Neuron (in vitro differentiated cells): Measurements from ENCODE around the gene ZNF556.
A peak's percentile ranks its signal among the peaks of the same experiment; 100 is the strongest.

Source experiments
- H2AFZ ChIP-seq: one replicate; pipeline ENCODE4 v1.6.1; 2013; ENCODE audit warnings: low read depth, mild to moderate bottlenecking, inconsistent platforms, low read length, moderate library complexity
- H3K27me3 ChIP-seq: one replicate; pipeline ENCODE4 v1.6.1; 2013; ENCODE audit warnings: low read length; ENCODE audit not compliant: insufficient read depth
- H3K36me3 ChIP-seq: one replicate; pipeline ENCODE4 v1.6.1; 2013; ENCODE audit warnings: low read length; ENCODE audit not compliant: insufficient read depth
- H3K4me1 ChIP-seq: one replicate; pipeline ENCODE4 v1.6.1; 2013; ENCODE audit warnings: low read length; ENCODE audit not compliant: insufficient read depth
- H3K4me3 ChIP-seq: 2 replicates; pipeline ENCODE4 v1.5.1; 2013; ENCODE audit warnings: mild to moderate bottlenecking, low read length, moderate library complexity
- H3K9me3 ChIP-seq: one replicate; pipeline ENCODE4 v1.6.1; 2013; ENCODE audit warnings: low read length

ZNF556 gene

GRCh38 chr19:2867025-2867991 is at the start of gene ZNF556:
Gene ZNF556 (plus strand): TSS chr19:2867335. CDS start chr19:2867422, 87 bp downstream.
- H2AFZ ChIP-seq = no peak within 1 kb of the TSS
- H3K4me1 ChIP-seq = no peaks in the 10 kb centered on the region
- H3K9me3 ChIP-seq = no peaks in the 10 kb centered on the region
- no peak within 1 kb of the TSS for H3K4me3 ChIP-seq
- no peaks in the 10 kb centered on the region for H3K36me3 ChIP-seq
- no peaks in the 10 kb centered on the region for H3K27me3 ChIP-seq

GRCh38 chr19:2819540-2820111 is 47.5 kb upstream of the ZNF556 start, which contains the start of gene ZNF554:
Gene ZNF554 (plus strand): TSS chr19:2819868. CDS start chr19:2820072, 204 bp downstream.
- Histone ChIP-seq H2AFZ (peak within 1 kb of the TSS; percentile 76), H3K27me3 (no peaks in the 10 kb centered on the region), H3K9me3 (peaks cover 23% of the 10 kb centered on the region), H3K4me1 (peaks cover 4% of the 10 kb centered on the region), H3K36me3 (peaks cover 12% of the 10 kb centered on the region), H3K4me3 (peak within 1 kb of the TSS; percentile 85)

GRCh38 chr19:2820112-2820702 is 46.9 kb upstream of the ZNF556 start:
- Histone ChIP-seq H3K4me1 (peaks cover 4% of the 10 kb centered on the region), H3K27me3 (no peaks in the 10 kb centered on the region), H3K9me3 (peaks cover 26% of the 10 kb centered on the region), H2AFZ (peak overlapping the region; percentile 76), H3K4me3 (peak overlapping the region; percentile 85), H3K36me3 (peaks cover 10% of the 10 kb centered on the region)

- Histone ChIP-seq H3K27me3 (no peaks in the 10 kb centered on the region), H3K36me3 (peaks cover 20% of the 10 kb centered on the region), H3K9me3 (peaks cover 41% of the 10 kb centered on the region), H2AFZ (no peak overlapping the region), H3K4me1 (peaks cover 4% of the 10 kb centered on the region), H3K4me3 (no peak overlapping the region)
Measured at GRCh38 chr19:2822846-2823245, 44.3 kb upstream of the ZNF556 start.

GRCh38 chr19:2823646-2824045 is 43.5 kb upstream of the ZNF556 start:
- Histone ChIP-seq H3K36me3 (peaks cover 22% of the 10 kb centered on the region), H3K4me1 (peaks cover 4% of the 10 kb centered on the region), H3K4me3 (no peak overlapping the region), H3K27me3 (no peaks in the 10 kb centered on the region), H3K9me3 (peaks cover 48% of the 10 kb centered on the region), H2AFZ (no peak overlapping the region)

- no peak overlapping the region for H3K4me3 ChIP-seq
- peaks cover 22% of the 10 kb centered on the region for H3K36me3 ChIP-seq
- no peaks in the 10 kb centered on the region for H3K27me3 ChIP-seq
- H3K9me3 ChIP-seq = peaks cover 53% of the 10 kb centered on the region
- H2AFZ ChIP-seq = no peak overlapping the region
- H3K4me1 ChIP-seq = peaks cover 4% of the 10 kb centered on the region
Measured at GRCh38 chr19:2824129-2824528, 43.0 kb upstream of the ZNF556 start.

GRCh38 chr19:2827022-2827421 is 40.1 kb upstream of the ZNF556 start:
- no peaks in the 10 kb centered on the region for H3K27me3 ChIP-seq
- H2AFZ ChIP-seq = no peak overlapping the region
- no peak overlapping the region for H3K4me3 ChIP-seq
- no peaks in the 10 kb centered on the region for H3K4me1 ChIP-seq
- peaks cover 59% of the 10 kb centered on the region for H3K9me3 ChIP-seq
- H3K36me3 ChIP-seq = peaks cover 23% of the 10 kb centered on the region

- no peak overlapping the region for H2AFZ ChIP-seq
- H3K36me3 ChIP-seq = peaks cover 31% of the 10 kb centered on the region
- no peaks in the 10 kb centered on the region for H3K4me1 ChIP-seq
- no peaks in the 10 kb centered on the region for H3K27me3 ChIP-seq
- H3K4me3 ChIP-seq = no peak overlapping the region
- H3K9me3 ChIP-seq = peaks cover 63% of the 10 kb centered on the region
Measured at GRCh38 chr19:2827840-2828489, 39.2 kb upstream of the ZNF556 start.

- no peaks in the 10 kb centered on the region for H3K4me1 ChIP-seq
- H3K4me3 ChIP-seq = no peak overlapping the region
- H2AFZ ChIP-seq = no peak overlapping the region
- no peaks in the 10 kb centered on the region for H3K27me3 ChIP-seq
- peaks cover 36% of the 10 kb centered on the region for H3K36me3 ChIP-seq
- H3K9me3 ChIP-seq = peaks cover 57% of the 10 kb centered on the region
Measured at GRCh38 chr19:2834294-2834871, 32.8 kb upstream of the ZNF556 start.

- Histone ChIP-seq H2AFZ (no peak overlapping the region), H3K27me3 (no peaks in the 10 kb centered on the region), H3K4me1 (peaks cover 5% of the 10 kb centered on the region), H3K4me3 (no peak overlapping the region), H3K9me3 (peaks cover 46% of the 10 kb centered on the region), H3K36me3 (peaks cover 30% of the 10 kb centered on the region)
Measured at GRCh38 chr19:2837430-2837829, 29.7 kb upstream of the ZNF556 start.

- Histone ChIP-seq H2AFZ (peak within 1 kb of the TSS; percentile 76), H3K9me3 (peaks cover 26% of the 10 kb centered on the region), H3K27me3 (no peaks in the 10 kb centered on the region)
Measured at GRCh38 chr19:2840794-2841791, 26.0 kb upstream of the ZNF556 start, which contains the start of gene ZNF555. Gene ZNF555 (plus strand): TSS chr19:2841475. CDS start chr19:2841573, 98 bp downstream.

More at GRCh38 chr19:2840794-2841791, 26.0 kb upstream of the ZNF556 start, which contains the start of gene ZNF555:
- Histone ChIP-seq H3K4me1 (peaks cover 6% of the 10 kb centered on the region), H3K4me3 (peak within 1 kb of the TSS; percentile 73), H3K36me3 (no peaks in the 10 kb centered on the region)
